ENCODE measurements around the gene AHCYL2. TPM values are rescaled to one million over a fixed set of nuclear protein-coding genes. Genes with fewer than 3 reads are reported as not detected.

Gene AHCYL2
- total RNA-seq, 2 experiments from 2014 or later, result 5.0 to 8.7 TPM

DNA sequence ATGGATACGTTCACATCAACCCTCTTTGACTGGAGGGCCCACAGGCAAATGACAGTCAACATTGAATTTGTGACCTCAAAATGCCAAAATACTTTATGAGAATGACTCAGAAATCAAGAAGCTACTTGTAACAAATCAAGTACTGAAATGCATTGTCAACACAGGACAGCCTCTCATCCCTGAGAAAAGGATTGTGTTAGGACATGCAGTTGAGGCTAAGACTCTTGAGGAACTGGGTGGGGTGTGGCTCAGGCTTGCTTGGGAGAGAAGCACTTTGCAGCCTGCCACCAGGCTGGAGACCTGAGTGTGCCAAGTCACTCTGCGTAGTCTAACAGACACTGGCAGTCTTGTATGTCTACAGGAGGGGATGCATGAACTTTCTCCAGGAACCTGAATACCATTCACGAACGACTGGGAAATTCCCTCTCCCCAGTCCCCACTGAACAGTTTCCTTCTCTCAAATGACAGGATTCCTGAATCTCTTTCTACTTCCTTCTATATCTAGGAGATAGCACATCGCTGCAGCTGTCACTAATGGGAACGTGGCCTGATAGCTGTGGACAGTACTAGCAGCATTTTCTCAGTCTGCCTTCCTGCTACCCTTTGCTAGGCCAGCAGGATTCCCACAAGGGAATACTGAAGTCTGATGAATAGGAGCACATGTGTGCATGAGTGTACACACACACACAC, 39.7 kb upstream of the AHCYL2 start:
- Histone ChIP-seq H3K27ac (ENCODE audit: low read depth, low read length, poor library complexity, severe bottlenecking) (no peak overlapping the region), H3K9me3 (ENCODE audit: low read length) (no peaks in the 10 kb centered on the region), H3K36me3 (ENCODE audit: insufficient read depth, low read length) (no peaks in the 10 kb centered on the region), H3K79me2 (ENCODE audit: insufficient read depth, low read depth, low read length) (no peaks in the 10 kb centered on the region), H2AFZ (ENCODE audit: low read length) (no peak overlapping the region), H3K4me2 (ENCODE audit: low read length) (no peak overlapping the region), H3K4me1 (ENCODE audit: insufficient read depth, low read length, poor library complexity, severe bottlenecking) (peaks cover 14% of the 10 kb centered on the region), H3K4me3 (ENCODE audit: low read depth, low read length, poor library complexity, severe bottlenecking) (no peak overlapping the region), H4K20me1 (ENCODE audit: insufficient read depth, low read length) (no peaks in the 10 kb centered on the region), H3K9me2 (ENCODE audit: insufficient read depth, low read length) (no peaks in the 10 kb centered on the region)
- POLR2A ChIA-PET, result no interaction called here
- BruUV-seq (replicated peaks), result no TSS peak
- no peak for TF ChIP-seq EZH2phosphoT487 (IDR thresholded peaks at IDR 0.05; ENCODE audit: borderline replicate concordance, low read depth, low read length)
- TF ChIP-seq, protein P1, sequence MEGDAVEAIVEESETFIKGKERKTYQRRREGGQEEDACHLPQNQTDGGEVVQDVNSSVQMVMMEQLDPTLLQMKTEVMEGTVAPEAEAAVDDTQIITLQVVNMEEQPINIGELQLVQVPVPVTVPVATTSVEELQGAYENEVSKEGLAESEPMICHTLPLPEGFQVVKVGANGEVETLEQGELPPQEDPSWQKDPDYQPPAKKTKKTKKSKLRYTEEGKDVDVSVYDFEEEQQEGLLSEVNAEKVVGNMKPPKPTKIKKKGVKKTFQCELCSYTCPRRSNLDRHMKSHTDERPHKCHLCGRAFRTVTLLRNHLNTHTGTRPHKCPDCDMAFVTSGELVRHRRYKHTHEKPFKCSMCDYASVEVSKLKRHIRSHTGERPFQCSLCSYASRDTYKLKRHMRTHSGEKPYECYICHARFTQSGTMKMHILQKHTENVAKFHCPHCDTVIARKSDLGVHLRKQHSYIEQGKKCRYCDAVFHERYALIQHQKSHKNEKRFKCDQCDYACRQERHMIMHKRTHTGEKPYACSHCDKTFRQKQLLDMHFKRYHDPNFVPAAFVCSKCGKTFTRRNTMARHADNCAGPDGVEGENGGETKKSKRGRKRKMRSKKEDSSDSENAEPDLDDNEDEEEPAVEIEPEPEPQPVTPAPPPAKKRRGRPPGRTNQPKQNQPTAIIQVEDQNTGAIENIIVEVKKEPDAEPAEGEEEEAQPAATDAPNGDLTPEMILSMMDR (conservative IDR thresholded peaks at IDR 0.05; ENCODE audit: low read length), result no peak
- DNase-seq (ENCODE audit: low spot score), result no peak
- CTCF ChIA-PET (ENCODE audit: unreplicated experiment), result no interaction called here
- intact Hi-C loops (cut with micrococcal nuclease; ENCODE audit: unreplicated experiment), result no loop called here

DNA sequence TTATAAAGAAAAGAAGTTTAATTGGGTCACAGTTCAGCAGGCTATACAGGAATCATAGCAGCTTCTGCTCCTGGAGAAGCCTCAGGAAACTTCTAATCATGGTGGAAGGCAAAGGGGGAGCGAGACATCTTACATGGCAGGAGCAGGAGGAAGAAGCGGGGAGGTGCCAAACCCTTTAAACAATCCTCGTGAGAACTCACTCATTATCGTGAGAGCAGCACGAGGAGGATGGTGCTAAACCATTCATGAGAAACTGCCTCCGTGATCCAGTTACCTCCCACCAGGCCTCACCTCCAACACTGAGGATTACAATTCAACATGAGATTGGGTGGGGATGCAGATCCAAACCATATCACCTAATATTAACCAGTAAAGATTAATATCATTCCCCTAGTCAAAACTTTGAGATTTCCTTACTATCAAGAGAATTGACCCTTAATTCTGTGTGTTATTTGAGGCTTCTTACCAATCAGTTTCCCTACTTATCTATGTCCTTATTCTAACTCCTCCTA, 38.0 kb upstream of the AHCYL2 start:
- Histone ChIP-seq H3K36me3 (ENCODE audit: insufficient read depth, low read length) (no peaks in the 10 kb centered on the region), H3K9me2 (ENCODE audit: insufficient read depth, low read length) (no peaks in the 10 kb centered on the region), H3K4me3 (ENCODE audit: low read depth, low read length, poor library complexity, severe bottlenecking) (no peak overlapping the region), H3K4me2 (ENCODE audit: low read length) (no peak overlapping the region), H2AFZ (ENCODE audit: low read length) (no peak overlapping the region; the same call in 1 of the 2 replicates), H4K20me1 (ENCODE audit: insufficient read depth, low read length) (no peaks in the 10 kb centered on the region), H3K9me3 (ENCODE audit: low read length) (no peaks in the 10 kb centered on the region), H3K4me1 (ENCODE audit: insufficient read depth, low read length, poor library complexity, severe bottlenecking) (peaks cover 14% of the 10 kb centered on the region), H3K79me2 (ENCODE audit: insufficient read depth, low read depth, low read length) (no peaks in the 10 kb centered on the region), H3K27ac (ENCODE audit: low read depth, low read length, poor library complexity, severe bottlenecking) (no peak overlapping the region)
- ChIA-PET CTCF (ENCODE audit: unreplicated experiment) (no interaction called here), POLR2A (no interaction called here)
- BruUV-seq (replicated peaks), result no TSS peak
- intact Hi-C loops (cut with micrococcal nuclease; ENCODE audit: unreplicated experiment), result no loop called here
- TF ChIP-seq, protein P1 (conservative IDR thresholded peaks at IDR 0.05; ENCODE audit: low read length), result no peak
- no peak for TF ChIP-seq EZH2phosphoT487 (IDR thresholded peaks at IDR 0.05; ENCODE audit: borderline replicate concordance, low read depth, low read length)
- no peak for DNase-seq (ENCODE audit: low spot score)

DNA sequence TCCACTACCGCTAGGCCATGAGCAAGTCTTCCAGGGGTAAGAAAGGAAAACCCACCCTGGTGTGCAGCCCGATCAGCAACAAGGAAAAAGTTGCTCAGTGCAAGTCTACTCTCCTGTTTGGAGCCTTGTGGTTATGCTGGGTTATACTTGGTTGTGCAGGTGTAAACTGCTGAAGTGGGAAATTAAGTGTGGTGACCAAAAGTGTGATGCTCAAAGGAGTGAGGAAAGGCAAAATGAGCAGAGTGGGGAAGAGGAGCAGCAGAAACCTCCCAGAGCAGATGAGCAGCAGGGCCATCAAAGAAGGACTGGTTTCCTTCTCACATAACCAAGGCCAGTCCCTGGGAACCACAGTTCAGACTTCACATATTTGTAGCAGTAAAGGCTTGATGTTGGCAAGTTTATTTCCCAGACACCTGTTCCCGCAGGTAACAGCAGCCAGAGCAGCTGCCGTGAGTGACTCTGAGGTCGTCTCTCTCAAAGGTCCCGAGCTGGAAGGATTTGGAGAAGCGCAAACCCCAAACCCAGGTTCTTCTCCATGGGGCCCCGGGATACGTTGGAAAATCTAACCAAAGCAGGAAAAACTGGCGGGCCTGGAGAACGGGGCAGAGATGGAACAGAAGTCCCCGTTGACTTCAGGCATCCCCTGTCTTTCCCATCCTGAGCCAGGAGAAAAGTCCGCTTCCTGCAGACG, 37.0 kb upstream of the AHCYL2 start:
- Histone ChIP-seq H3K79me2 (ENCODE audit: insufficient read depth, low read depth, low read length) (no peaks in the 10 kb centered on the region), H3K9me2 (ENCODE audit: insufficient read depth, low read length) (no peaks in the 10 kb centered on the region), H3K9me3 (ENCODE audit: low read length) (no peaks in the 10 kb centered on the region), H3K4me3 (ENCODE audit: low read depth, low read length, poor library complexity, severe bottlenecking) (no peak overlapping the region), H3K4me2 (ENCODE audit: low read length) (no peak overlapping the region), H3K4me1 (ENCODE audit: insufficient read depth, low read length, poor library complexity, severe bottlenecking) (peaks cover 14% of the 10 kb centered on the region), H3K36me3 (ENCODE audit: insufficient read depth, low read length) (no peaks in the 10 kb centered on the region), H2AFZ (ENCODE audit: low read length) (no peak overlapping the region), H3K27ac (ENCODE audit: low read depth, low read length, poor library complexity, severe bottlenecking) (no peak overlapping the region), H4K20me1 (ENCODE audit: insufficient read depth, low read length) (no peaks in the 10 kb centered on the region)
- ChIA-PET CTCF (ENCODE audit: unreplicated experiment) (no interaction called here), POLR2A (no interaction called here)
- no TSS peak for BruUV-seq (replicated peaks)
- DNase-seq (ENCODE audit: low spot score), result no peak
- TF ChIP-seq, protein P1 (conservative IDR thresholded peaks at IDR 0.05; ENCODE audit: low read length), result no peak
- TF ChIP-seq EZH2phosphoT487 (IDR thresholded peaks at IDR 0.05; ENCODE audit: borderline replicate concordance, low read depth, low read length), result no peak
- intact Hi-C loops (cut with micrococcal nuclease; ENCODE audit: unreplicated experiment), result no loop called here

Measured in OCI-LY7 (cell line).